IMR-90 (cell line): ENCODE results near the gene KIF1A. TPM values are rescaled to one million over a fixed set of nuclear protein-coding genes. Genes with fewer than 3 reads are reported as not detected.

Source experiments
- ATAC-seq: fragments of 200-7000 bp; cut with Tn5 transposase; 2 replicates; pipeline ENCODE4 v1.9.1; 2020; ENCODE audit warnings: low read depth, mild to moderate bottlenecking, moderate library complexity
- BruUV-seq: library from RNA; stranded (reverse); fragments of 400-500 nt; replicated peaks from 2 replicates; lab custom pipeline; 2021; lab: Mats Ljungman, UMichigan
- CTCF ChIA-PET: fragments of 300-600 bp; formaldehyde crosslinking; extraction: SDS; loops from one replicate; lab custom pipeline; 2021; ENCODE audit warnings: antibody characterized with exemption; lab: Yijun Ruan, JAX
- POLR2A ChIA-PET: fragments of 300-600 bp; sonication (Branson Sonifier 250); formaldehyde crosslinking; loops from one replicate; lab custom pipeline; 2022; ENCODE audit warnings: antibody characterized with exemption; ENCODE audit not compliant: unreplicated experiment; lab: Charles Lee
- DNase-seq: peaks from one replicate; pipeline ENCODE4 v3.0.0; 2013
- H2AFZ ChIP-seq: replicated peaks from 2 replicates; pipeline ENCODE3; 2013; ENCODE audit warnings: low read length, mild to moderate bottlenecking; ENCODE audit not compliant: poor library complexity
- H2AK5ac ChIP-seq: 2 replicates; pipeline ENCODE4 v1.6.1; 2013; ENCODE audit warnings: low read depth, low read length, inconsistent platforms
- H2AK9ac ChIP-seq: replicated peaks from 2 replicates; pipeline ENCODE3; 2013; ENCODE audit warnings: mild to moderate bottlenecking, low read depth, low read length, moderate library complexity; ENCODE audit not compliant: poor library complexity
- H2BK120ac ChIP-seq: 2 replicates; pipeline ENCODE4 v1.6.1; 2013; ENCODE audit warnings: low read depth, low read length, inconsistent platforms
- H2BK15ac ChIP-seq: 3 replicates; pipeline ENCODE4 v1.6.1; 2013; ENCODE audit warnings: low read depth, low read length, inconsistent platforms
- H2BK20ac ChIP-seq: 2 replicates; pipeline ENCODE4 v1.6.1; 2013; ENCODE audit warnings: low read depth, mild to moderate bottlenecking, inconsistent platforms, low read length, moderate library complexity
- H2BK5ac ChIP-seq: 2 replicates; pipeline ENCODE4 v1.6.1; 2013; ENCODE audit warnings: mild to moderate bottlenecking, low read depth, low read length, inconsistent platforms; ENCODE audit not compliant: poor library complexity, severe bottlenecking
- H3K14ac ChIP-seq: replicated peaks from 2 replicates; pipeline ENCODE4 v1.6.1; 2013; ENCODE audit warnings: low read depth, low read length, inconsistent platforms
- H3K18ac ChIP-seq: 2 replicates; pipeline ENCODE4 v1.6.1; 2013; ENCODE audit warnings: low read depth, low read length, control low read depth
- H3K23ac ChIP-seq: 2 replicates; pipeline ENCODE4 v1.6.1; 2013; ENCODE audit warnings: low read depth, low read length, inconsistent platforms
- H3K27ac ChIP-seq: 2 replicates; pipeline ENCODE4 v1.5.1; 2013; ENCODE audit warnings: mild to moderate bottlenecking, control low read depth, low read length; ENCODE audit not compliant: insufficient read depth
- H3K27me3 ChIP-seq: 2 replicates; pipeline ENCODE4 v1.6.1; 2013; ENCODE audit warnings: low read length; ENCODE audit not compliant: control insufficient read depth, insufficient read depth
- H3K36me3 ChIP-seq: 2 replicates; pipeline ENCODE4 v1.6.1; 2013; ENCODE audit warnings: low read length, mixed read lengths; ENCODE audit not compliant: control insufficient read depth, insufficient read depth
- H3K4ac ChIP-seq: 2 replicates; pipeline ENCODE4 v1.6.1; 2013; ENCODE audit warnings: low read depth, low read length, inconsistent platforms
- H3K4me1 ChIP-seq: 2 replicates; pipeline ENCODE4 v1.6.1; 2013; ENCODE audit warnings: low read length, mixed read lengths; ENCODE audit not compliant: control insufficient read depth, insufficient read depth
- H3K4me2 ChIP-seq: 2 replicates; pipeline ENCODE4 v1.6.1; 2013; ENCODE audit warnings: low read depth, mild to moderate bottlenecking, control low read depth, low read length, moderate library complexity
- H3K4me3 ChIP-seq: 2 replicates; pipeline ENCODE4 v1.5.1; 2013; ENCODE audit warnings: low read depth, mild to moderate bottlenecking, control low read depth, low read length, moderate library complexity; ENCODE audit not compliant: insufficient read depth
- H3K56ac ChIP-seq: 2 replicates; pipeline ENCODE4 v1.6.1; 2013; ENCODE audit warnings: low read length, inconsistent platforms; ENCODE audit not compliant: insufficient read depth; ENCODE audit errors: extremely low read depth
- H3K79me1 ChIP-seq, 2 experiments: 2 replicates each; pipeline ENCODE4 v1.6.1; 2013; ENCODE audit warnings: low read length in 2 of 2, inconsistent platforms in 1 of 2, low read depth in 1 of 2
- H3K9ac ChIP-seq: 2 replicates; pipeline ENCODE4 v1.6.1; 2013; ENCODE audit warnings: low read depth, low read length, control low read depth
- H3K9me1 ChIP-seq: 2 replicates; pipeline ENCODE4 v1.6.1; 2013; ENCODE audit warnings: low read length, inconsistent platforms; ENCODE audit not compliant: insufficient read depth
- H3K9me3 ChIP-seq: 2 replicates; pipeline ENCODE4 v1.6.1; 2013; ENCODE audit warnings: low read length; ENCODE audit not compliant: control insufficient read depth, insufficient read depth
- H4K20me1 ChIP-seq: 2 replicates; pipeline ENCODE4 v1.6.1; 2013; ENCODE audit warnings: low read length, inconsistent platforms; ENCODE audit not compliant: insufficient read depth
- H4K5ac ChIP-seq: 2 replicates; pipeline ENCODE4 v1.6.1; 2013; ENCODE audit warnings: mild to moderate bottlenecking, low read depth, low read length, control low read depth
- H4K8ac ChIP-seq, 2 experiments: 2 replicates each; pipeline ENCODE4 v1.6.1; 2013; ENCODE audit warnings: low read depth in 2 of 2, low read length in 2 of 2, control low read depth in 1 of 2, inconsistent platforms in 1 of 2
- H4K91ac ChIP-seq: 2 replicates; pipeline ENCODE4 v1.6.1; 2013; ENCODE audit warnings: low read depth, low read length, inconsistent platforms; ENCODE audit not compliant: insufficient read depth
- BHLHE40 ChIP-seq: fragments of 150-350 bp; IDR thresholded peaks from 2 replicates; pipeline ENCODE4 v1.6.1; 2016; ENCODE audit warnings: mild to moderate bottlenecking, low read depth, low read length
- CEBPB ChIP-seq: IDR thresholded peaks from 2 replicates; pipeline ENCODE4 v1.6.1; 2012; ENCODE audit warnings: low read depth, low read length, improper control_type of control experiment
- CHD1 ChIP-seq: IDR thresholded peaks from 2 replicates; pipeline ENCODE4 v1.6.1; 2012; ENCODE audit warnings: low read depth, low read length, improper control_type of control experiment
- FOS ChIP-seq: fragments of 150-350 bp; IDR thresholded peaks from 2 replicates; pipeline ENCODE4 v1.6.1; 2016; ENCODE audit warnings: low read depth, low read length
- MAFK ChIP-seq: IDR thresholded peaks from 2 replicates; pipeline ENCODE4 v1.6.1; 2012; ENCODE audit warnings: low read depth, low read length, improper control_type of control experiment
- MAZ ChIP-seq: IDR thresholded peaks from 2 replicates; pipeline ENCODE4 v1.6.1; 2012; ENCODE audit warnings: low read depth, mild to moderate bottlenecking, low read length, improper control_type of control experiment, moderate library complexity, borderline replicate concordance
- MXI1 ChIP-seq: IDR thresholded peaks from 2 replicates; pipeline ENCODE4 v1.6.1; 2012; ENCODE audit warnings: low read depth, mild to moderate bottlenecking, low read length, moderate library complexity, borderline replicate concordance
- NFE2L2 ChIP-seq: fragments of 150-350 bp; IDR thresholded peaks from 2 replicates; pipeline ENCODE4 v1.6.1; 2016; ENCODE audit warnings: low read depth, mild to moderate bottlenecking, low read length
- POLR2A ChIP-seq: IDR thresholded peaks from 2 replicates; pipeline ENCODE4 v1.6.1; 2012; ENCODE audit warnings: mild to moderate bottlenecking, low read depth, low read length
- RAD21 ChIP-seq: IDR thresholded peaks from 2 replicates; pipeline ENCODE4 v1.6.1; 2012; ENCODE audit warnings: low read length, improper control_type of control experiment
- RCOR1 ChIP-seq: IDR thresholded peaks from 2 replicates; pipeline ENCODE4 v1.6.1; 2012; ENCODE audit warnings: mild to moderate bottlenecking, low read length, improper control_type of control experiment; ENCODE audit not compliant: insufficient replicate concordance
- RFX5 ChIP-seq: IDR thresholded peaks from 2 replicates; pipeline ENCODE4 v1.8.0; 2012; ENCODE audit warnings: low read depth, mild to moderate bottlenecking, low read length, moderate library complexity
- SMC3 ChIP-seq: fragments of 150-350 bp; IDR thresholded peaks from 2 replicates; pipeline ENCODE4 v1.6.1; 2016; ENCODE audit warnings: low read depth, mild to moderate bottlenecking, antibody characterized with exemption, low read length, moderate library complexity
- WGBS, 2 experiments: methylation state at CpG; one replicate each; pipeline versions ENCODE4 v1.1.5 to v1.1.7; 2013; ENCODE audit warnings: missing lambda C conversion rate in 2 of 2; ENCODE audit not compliant: insufficient read length in 1 of 2; ENCODE audit errors: extremely low coverage in 2 of 2; 5-methylcytosine and 5-hydroxymethylcytosine counted together
- dilution Hi-C: fragments of 300-500 bp; cut with HindIII; formaldehyde crosslinking; loops from one replicate; pipeline ENCODE4 v1.14.3; 2018; ENCODE audit warnings: low sequenced_read_pairs; ENCODE audit not compliant: unreplicated experiment
- in situ Hi-C: fragments of 300-500 bp; cut with MboI; formaldehyde crosslinking; loops from 3 replicates; pipeline ENCODE4 v1.14.3; 2019; ENCODE audit warnings: low sequenced_read_pairs, inconsistent platforms, mixed read lengths
- intact Hi-C: fragments of 100-400 bp; cut with micrococcal nuclease; formaldehyde crosslinking; loops from 2 replicates; pipeline ENCODE4 v1.10.0; 2022
- polyA plus RNA-seq, 3 experiments: library from polyadenylated mRNA; depleted of rRNA; stranded (reverse); fragments of >200 nt; gene quantifications; 2 replicates each; pipeline ENCODE4 v1.2.3, GENCODE V29; 2012; ENCODE audit warnings: low replicate concordance in 1 of 3
- total RNA-seq: library from RNA; depleted of rRNA; stranded (reverse); fragments of >200 nt; gene quantifications from 2 replicates; pipeline ENCODE4 v1.2.3, GENCODE V29; 2012

KIF1A gene
- total and polyA plus RNA-seq, 2 of the 4 experiments (the other 2 are of a cell fraction) = under 0.01 TPM; not detected in 1

- H2BK15ac ChIP-seq = no peak overlapping the region
- H4K20me1 ChIP-seq = no peaks in the 10 kb centered on the region; the same call in 1 of the 2 replicates
- no peaks in the 10 kb centered on the region for H3K79me1 ChIP-seq
- no peak overlapping the region for H2BK120ac ChIP-seq
- no peak overlapping the region for H3K4me3 ChIP-seq
- H2AK5ac ChIP-seq = no peak overlapping the region
- H2AK9ac ChIP-seq = no peak overlapping the region
- H3K18ac ChIP-seq = no peak overlapping the region
- no peaks in the 10 kb centered on the region for H3K9me1 ChIP-seq
- H3K27ac ChIP-seq = no peak overlapping the region
- no peak overlapping the region for H4K8ac ChIP-seq
- no peak overlapping the region for H4K91ac ChIP-seq
- H3K4me1 ChIP-seq = no peaks in the 10 kb centered on the region; the same call in 1 of the 2 replicates
- H3K4me2 ChIP-seq = no peak overlapping the region
- no peak overlapping the region for H3K14ac ChIP-seq
- TF ChIP-seq CHD1 = no peak
- no peak for TF ChIP-seq BHLHE40
- TF ChIP-seq SMC3 = no peak
- no peak for TF ChIP-seq RFX5
- TF ChIP-seq RAD21 = no peak
- TF ChIP-seq RCOR1 = no peak
- no peak for TF ChIP-seq CEBPB
- no peak for TF ChIP-seq POLR2A
- TF ChIP-seq MAFK = no peak
- no peak for TF ChIP-seq NFE2L2
- no peak for TF ChIP-seq FOS
- TF ChIP-seq MXI1 = no peak
- no peak for TF ChIP-seq MAZ
- POLR2A ChIA-PET = no interaction called here
- H3K56ac ChIP-seq = no peak overlapping the region
- no peaks in the 10 kb centered on the region for H3K36me3 ChIP-seq
- BruUV-seq = no TSS peak
- peak overlapping the region; percentile 51 for H2AFZ ChIP-seq
- H2BK5ac ChIP-seq = no peak overlapping the region
- no peak overlapping the region for H3K9ac ChIP-seq
- peaks cover 38% of the 10 kb centered on the region for H3K27me3 ChIP-seq
- ATAC-seq (no peak), DNase-seq (no peak)
- no peak overlapping the region for H3K23ac ChIP-seq
- intact Hi-C loops (no loop called here), in situ Hi-C loops (no loop called here), dilution Hi-C loops (no loop called here)
- no peak overlapping the region for H3K4ac ChIP-seq
- H4K5ac ChIP-seq = no peak overlapping the region
- CTCF ChIA-PET = no interaction called here
- no peaks in the 10 kb centered on the region for H3K9me3 ChIP-seq
- 70% methylated on average over 10 of the region's 24 CpGs; no CpG with 5 or more reads in 1 of the 2 experiments for WGBS, 2 experiments
- H2BK20ac ChIP-seq = no peak overlapping the region
Observed at GRCh38 chr2:240733803-240734495, 86.1 kb downstream of the KIF1A start.
